Astrocyte (in vitro differentiated cells and primary cell): ENCODE measurements around the gene ATRN.

Source experiments
- EZH2 ChIP-seq: IDR thresholded peaks from 2 replicates; pipeline ENCODE4 v1.6.1; 2012; ENCODE audit warnings: mild to moderate bottlenecking, low read length, inconsistent platforms; ENCODE audit not compliant: insufficient read depth
- TF ChIP-seq, protein P1 (sequence below): IDR thresholded peaks from 2 replicates; pipeline ENCODE4 v1.5.1; 2011; ENCODE audit warnings: low read depth, mild to moderate bottlenecking, inconsistent platforms, low read length, moderate library complexity; ENCODE audit not compliant: insufficient read depth

DNA sequence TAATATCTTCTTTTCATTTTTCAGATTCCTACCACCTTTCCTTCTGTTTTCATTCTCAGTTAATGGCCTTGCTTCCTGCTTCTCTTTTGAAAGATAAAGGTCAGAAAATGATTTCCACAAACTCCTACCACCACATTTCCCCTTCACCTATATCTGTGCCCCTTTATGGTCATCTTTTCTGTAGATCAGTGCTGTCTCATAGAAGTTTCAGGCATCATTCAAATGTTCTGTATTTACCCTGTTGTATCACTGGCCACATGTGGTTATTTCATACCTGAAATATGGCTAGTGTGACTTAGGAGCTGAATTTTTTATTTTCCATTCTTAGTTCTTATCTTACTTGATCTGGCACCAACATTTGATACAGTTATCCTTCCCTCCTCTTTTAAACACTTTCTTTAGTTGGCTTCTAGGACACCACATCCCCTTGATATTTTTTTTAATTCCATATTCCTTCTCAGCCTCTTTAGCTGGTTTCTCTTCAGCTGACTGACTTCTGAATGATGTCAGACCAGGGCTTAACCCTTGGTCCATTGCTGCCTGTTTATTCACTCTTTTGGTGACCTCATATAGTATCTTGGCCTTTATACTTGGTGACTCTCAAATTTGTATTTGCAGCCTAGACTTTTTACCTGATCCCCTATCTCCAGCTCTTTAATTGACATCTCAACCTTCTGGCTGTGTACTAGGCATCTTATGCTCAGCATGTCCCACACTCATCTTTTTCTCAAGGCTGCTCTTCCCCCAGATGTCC is 81.0 kb downstream of the ATRN start:
- TF ChIP-seq, protein P1, sequence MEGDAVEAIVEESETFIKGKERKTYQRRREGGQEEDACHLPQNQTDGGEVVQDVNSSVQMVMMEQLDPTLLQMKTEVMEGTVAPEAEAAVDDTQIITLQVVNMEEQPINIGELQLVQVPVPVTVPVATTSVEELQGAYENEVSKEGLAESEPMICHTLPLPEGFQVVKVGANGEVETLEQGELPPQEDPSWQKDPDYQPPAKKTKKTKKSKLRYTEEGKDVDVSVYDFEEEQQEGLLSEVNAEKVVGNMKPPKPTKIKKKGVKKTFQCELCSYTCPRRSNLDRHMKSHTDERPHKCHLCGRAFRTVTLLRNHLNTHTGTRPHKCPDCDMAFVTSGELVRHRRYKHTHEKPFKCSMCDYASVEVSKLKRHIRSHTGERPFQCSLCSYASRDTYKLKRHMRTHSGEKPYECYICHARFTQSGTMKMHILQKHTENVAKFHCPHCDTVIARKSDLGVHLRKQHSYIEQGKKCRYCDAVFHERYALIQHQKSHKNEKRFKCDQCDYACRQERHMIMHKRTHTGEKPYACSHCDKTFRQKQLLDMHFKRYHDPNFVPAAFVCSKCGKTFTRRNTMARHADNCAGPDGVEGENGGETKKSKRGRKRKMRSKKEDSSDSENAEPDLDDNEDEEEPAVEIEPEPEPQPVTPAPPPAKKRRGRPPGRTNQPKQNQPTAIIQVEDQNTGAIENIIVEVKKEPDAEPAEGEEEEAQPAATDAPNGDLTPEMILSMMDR = no peak
- TF ChIP-seq EZH2 = no peak
